Lower lobe of right lung (tissue), 2 donors: ENCODE data around the gene B3GALNT2. TPM values are rescaled to one million over a fixed set of nuclear protein-coding genes. Genes with fewer than 3 reads are reported as not detected.

ENCODE experiments used
- ATAC-seq, 2 donors: fragments of 200-7000 bp; cut with Tn5 transposase; one replicate each; pipeline ENCODE4 v1.9.1; 2020 to 2022; ENCODE audit warnings: mild to moderate bottlenecking in 2 of 2, moderate library complexity in 2 of 2
- DNase-seq: peaks from one replicate; pipeline ENCODE4 v3.0.0-alpha.2; 2020
- H3K27ac ChIP-seq: fragments of 200-600 bp; one replicate; pipeline ENCODE4 v1.8.0; 2022
- H3K27me3 ChIP-seq: fragments of 200-600 bp; one replicate; pipeline ENCODE4 v1.8.0; 2022; ENCODE audit warnings: low read depth
- H3K36me3 ChIP-seq: fragments of 200-600 bp; one replicate; pipeline ENCODE4 v1.8.0; 2022; ENCODE audit warnings: mild to moderate bottlenecking
- H3K4me1 ChIP-seq: fragments of 200-600 bp; one replicate; pipeline ENCODE4 v1.8.0; 2022
- H3K4me3 ChIP-seq: fragments of 200-600 bp; one replicate; pipeline ENCODE4 v1.8.0; 2022; ENCODE audit warnings: mild to moderate bottlenecking
- H3K9me3 ChIP-seq: fragments of 200-600 bp; one replicate; pipeline ENCODE4 v1.8.0; 2022
- CTCF ChIP-seq: fragments of 200-600 bp; IDR thresholded peaks from one replicate; pipeline ENCODE4 v1.8.0; 2022; ENCODE audit warnings: antibody characterized with exemption, mild to moderate bottlenecking
- intact Hi-C: fragments of 100-400 bp; cut with DNase I; formaldehyde crosslinking; loops from one replicate; pipeline ENCODE4 v1.11.0; 2022
- total RNA-seq: library from RNA; stranded (reverse); fragmentation: NEBNext Ultra II Directional; extraction: Animal tissue kit (Norgen Biotek cat#: 25700); gene quantifications from one replicate; pipeline ENCODE4 v1.2.1, GENCODE V29; 2021
- donor health status: DM: no; HTN: yes; CAD: no; lungs with severe emphysema.

Gene B3GALNT2
- total RNA-seq, 1 donor from 2014 or later, result 15.5 TPM

- no peaks in the 10 kb centered on the region for H3K4me1 ChIP-seq
- no peaks in the 10 kb centered on the region for H3K27me3 ChIP-seq
- intact Hi-C loops, result no loop called here
- no peak for ATAC-seq
- no peaks in the 10 kb centered on the region for H3K9me3 ChIP-seq
- peaks cover 33% of the 10 kb centered on the region for H3K36me3 ChIP-seq
- no peak for DNase-seq
- no peak overlapping the region for H3K4me3 ChIP-seq
- no peak for TF ChIP-seq CTCF
- H3K27ac ChIP-seq, result no peak overlapping the region
Measured at GRCh38 chr1:235495551-235495950, 8.7 kb downstream of the B3GALNT2 start.

- ATAC-seq, result no peak
- TF ChIP-seq CTCF, result no peak
- H3K4me1 ChIP-seq, result no peaks in the 10 kb centered on the region
- no peak for DNase-seq
- H3K36me3 ChIP-seq, result peaks cover 33% of the 10 kb centered on the region
- no peaks in the 10 kb centered on the region for H3K9me3 ChIP-seq
- no peaks in the 10 kb centered on the region for H3K27me3 ChIP-seq
- intact Hi-C loops, result no loop called here
- no peak overlapping the region for H3K4me3 ChIP-seq
- no peak overlapping the region for H3K27ac ChIP-seq
Measured at GRCh38 chr1:235495030-235495429, 9.2 kb downstream of the B3GALNT2 start.

- H3K27ac ChIP-seq, result no peak overlapping the region
- ATAC-seq, result no peak
- no peaks in the 10 kb centered on the region for H3K4me1 ChIP-seq
- H3K9me3 ChIP-seq, result no peaks in the 10 kb centered on the region
- no peak for TF ChIP-seq CTCF
- H3K27me3 ChIP-seq, result no peaks in the 10 kb centered on the region
- peaks cover 33% of the 10 kb centered on the region for H3K36me3 ChIP-seq
- no peak for DNase-seq
- H3K4me3 ChIP-seq, result no peak overlapping the region
- intact Hi-C loops, result no loop called here
Measured at GRCh38 chr1:235494531-235494930, 9.7 kb downstream of the B3GALNT2 start.

GRCh38 chr1:235491644-235492043 lies 12.6 kb downstream of the B3GALNT2 start:
- Histone ChIP-seq H3K36me3 (peaks cover 41% of the 10 kb centered on the region), H3K4me3 (no peak overlapping the region), H3K9me3 (no peaks in the 10 kb centered on the region), H3K27me3 (no peaks in the 10 kb centered on the region), H3K27ac (no peak overlapping the region), H3K4me1 (no peaks in the 10 kb centered on the region)
- ATAC-seq, result no peak
- no peak for TF ChIP-seq CTCF
- intact Hi-C loops, result no loop called here
- no peak for DNase-seq

- H3K27me3 ChIP-seq, result no peaks in the 10 kb centered on the region
- no peak for ATAC-seq
- H3K36me3 ChIP-seq, result peaks cover 27% of the 10 kb centered on the region
- no peak for TF ChIP-seq CTCF
- H3K4me1 ChIP-seq, result no peaks in the 10 kb centered on the region
- no peak overlapping the region for H3K27ac ChIP-seq
- intact Hi-C loops, result no loop called here
- H3K9me3 ChIP-seq, result no peaks in the 10 kb centered on the region
- no peak overlapping the region for H3K4me3 ChIP-seq
- no peak for DNase-seq
Measured at GRCh38 chr1:235486321-235486720, 17.9 kb downstream of the B3GALNT2 start.

- Histone ChIP-seq H3K9me3 (no peaks in the 10 kb centered on the region), H3K27me3 (no peaks in the 10 kb centered on the region), H3K27ac (no peak overlapping the region), H3K4me3 (no peak overlapping the region), H3K4me1 (no peaks in the 10 kb centered on the region), H3K36me3 (peaks cover 27% of the 10 kb centered on the region)
- no peak for TF ChIP-seq CTCF
- ATAC-seq, result no peak
- DNase-seq, result no peak
- intact Hi-C loops, result no loop called here
Measured at GRCh38 chr1:235485558-235485957, 18.7 kb downstream of the B3GALNT2 start.
